ELR (cell line): ENCODE data around the gene ARL16.

Source experiments
- DNase-seq: peaks from one replicate; pipeline ENCODE4 v3.0.0-alpha.2; 2015; ENCODE audit warnings: low read depth

Gene ARL16

GRCh38 chr17:81695211-81695610, 11.6 kb upstream of the ARL16 start:
- no peak for DNase-seq

GRCh38 chr17:81694810-81695209, 11.2 kb upstream of the ARL16 start:
- DNase-seq = no peak

- peak; percentile 27 for DNase-seq
Observed at GRCh38 chr17:81693509-81694210, 10.1 kb upstream of the ARL16 start.

- DNase-seq = no peak
Observed at GRCh38 chr17:81691608-81692007, 8.0 kb upstream of the ARL16 start.

- DNase-seq = no peak
Observed at GRCh38 chr17:81691196-81691595, 7.6 kb upstream of the ARL16 start.

GRCh38 chr17:81690549-81690948, 7.0 kb upstream of the ARL16 start:
- no peak for DNase-seq

- DNase-seq = no peak
Observed at GRCh38 chr17:81690066-81690465, 6.5 kb upstream of the ARL16 start.

GRCh38 chr17:81688616-81689015, 5.0 kb upstream of the ARL16 start:
- no peak for DNase-seq

- DNase-seq = no peak
Observed at GRCh38 chr17:81687770-81688541, 4.4 kb upstream of the ARL16 start.

- DNase-seq = no peak
Observed at GRCh38 chr17:81686614-81687013, 3.0 kb upstream of the ARL16 start.

- DNase-seq = peak; percentile 96
Observed at GRCh38 chr17:81685108-81685507, 1.5 kb upstream of the ARL16 start.

- DNase-seq = peak; percentile 98
Observed at GRCh38 chr17:81684442-81684911, 880 bp upstream of the ARL16 start.

- peak; percentile 61 for DNase-seq
Observed at GRCh38 chr17:81683208-81683583, 401 bp downstream of the ARL16 start.

GRCh38 chr17:81682565-81683207, 911 bp downstream of the ARL16 start:
- DNase-seq = peak; percentile 40

- DNase-seq = no peak
Observed at GRCh38 chr17:81681672-81682071, 1.9 kb downstream of the ARL16 start.

- DNase-seq = no peak
Observed at GRCh38 chr17:81680150-81680549, 3.4 kb downstream of the ARL16 start.

GRCh38 chr17:81676906-81677305, 6.7 kb downstream of the ARL16 start:
- no peak for DNase-seq

- peak; percentile 49 for DNase-seq
Observed at GRCh38 chr17:81675515-81676221, 7.9 kb downstream of the ARL16 start.

GRCh38 chr17:81673561-81674258, 9.9 kb downstream of the ARL16 start:
- DNase-seq = no peak

GRCh38 chr17:81672954-81673353, 10.6 kb downstream of the ARL16 start:
- no peak for DNase-seq

GRCh38 chr17:81672504-81672903, 11.1 kb downstream of the ARL16 start:
- no peak for DNase-seq

- peak; percentile 31 for DNase-seq
Observed at GRCh38 chr17:81667754-81668153, 15.8 kb downstream of the ARL16 start.
